Stimulated activated CD4-positive, alpha-beta T cell treated with anti-CD3 and anti-CD28 coated beads, Interleukin-2, amount 100 ng/mL, for 4 hours (primary cell): ENCODE data around the gene POLE.

Experiments
- DNase-seq: peaks from one replicate; pipeline ENCODE4 v3.0.0-alpha.2; 2020; ENCODE audit warnings: low read depth

Gene POLE

GRCh38 chr12:132687211-132688164 lies at the start of gene POLE, which contains the start of gene PXMP2:
Gene POLE, minus strand, starts transcription at chr12:132687342. Its CDS starts 27 bp downstream, at chr12:132687315.
Gene PXMP2, plus strand, starts transcription at chr12:132687587. Its CDS starts 84 bp downstream, at chr12:132687671.
- peak; percentile 88 for DNase-seq

GRCh38 chr12:132736913-132737312 lies 49.8 kb upstream of the POLE start:
- no peak for DNase-seq

- DNase-seq: no peak
Observed at GRCh38 chr12:132736378-132736777, 49.2 kb upstream of the POLE start.

GRCh38 chr12:132735496-132735895 lies 48.4 kb upstream of the POLE start:
- no peak for DNase-seq

- DNase-seq: no peak
Observed at GRCh38 chr12:132734206-132734605, 47.1 kb upstream of the POLE start.

- DNase-seq: no peak
Observed at GRCh38 chr12:132731574-132731973, 44.4 kb upstream of the POLE start.

GRCh38 chr12:132730353-132730752 lies 43.2 kb upstream of the POLE start:
- DNase-seq: no peak

GRCh38 chr12:132729541-132730320 lies 42.6 kb upstream of the POLE start:
- DNase-seq: no peak

GRCh38 chr12:132728502-132728901 lies 41.4 kb upstream of the POLE start:
- DNase-seq: no peak

- DNase-seq: no peak
Observed at GRCh38 chr12:132727091-132727794, 40.1 kb upstream of the POLE start.

GRCh38 chr12:132726386-132726785 lies 39.2 kb upstream of the POLE start:
- no peak for DNase-seq

GRCh38 chr12:132724506-132725241 lies 37.5 kb upstream of the POLE start:
- DNase-seq: no peak

- DNase-seq: no peak
Observed at GRCh38 chr12:132723764-132724140, 36.6 kb upstream of the POLE start.

GRCh38 chr12:132723015-132723763 lies 36.0 kb upstream of the POLE start:
- no peak for DNase-seq

- no peak for DNase-seq
Observed at GRCh38 chr12:132720606-132721345, 33.6 kb upstream of the POLE start.

GRCh38 chr12:132719954-132720324 lies 32.8 kb upstream of the POLE start:
- DNase-seq: no peak

- no peak for DNase-seq
Observed at GRCh38 chr12:132719141-132719953, 32.2 kb upstream of the POLE start.

GRCh38 chr12:132718644-132719043 lies 31.5 kb upstream of the POLE start:
- DNase-seq: no peak
